ENCODE data around the gene COBL. TPM values are rescaled to one million over a fixed set of nuclear protein-coding genes. Genes with fewer than 3 reads are reported as not detected.

COBL gene
- total RNA-seq, 1 experiment from 2014 or later: 52.3 TPM

- Mint-ChIP-seq H3K4me3 (no peak overlapping the region), H3K27ac (no peak overlapping the region), H3K36me3 (ENCODE audit: insufficient read depth in 1 of 3, low read depth in 3 of 3) (no peaks in the 10 kb centered on the region; a peak in 1 of 7 replicates), H3K9me3 (no peaks in the 10 kb centered on the region), H3K4me1 (peaks cover 23 to 25% of the 10 kb centered on the region in 2 experiments), H3K27me3 (ENCODE audit: low read depth) (no peaks in the 10 kb centered on the region)
- H3K9ac ChIP-seq (ENCODE audit: extremely low read depth, insufficient read length, low read length): no peak overlapping the region
- no peak overlapping the region for H3K14ac ChIP-seq (ENCODE audit: insufficient read depth, low read length)
- no peaks in the 10 kb centered on the region for H3K27me3 ChIP-seq (ENCODE audit: insufficient read depth, low read length)
- no peak overlapping the region for H4K91ac ChIP-seq (ENCODE audit: insufficient read length, low read depth, low read length)
- H2AFZ ChIP-seq (ENCODE audit: low read length): no peak overlapping the region
- H3K4me2 ChIP-seq (ENCODE audit: insufficient read depth, insufficient read length, low read length): no peak overlapping the region
- H3K79me1 ChIP-seq (ENCODE audit: insufficient read depth, low read depth, low read length, poor library complexity, severe bottlenecking): no peaks in the 10 kb centered on the region
- H3K23ac ChIP-seq (ENCODE audit: insufficient read length, low read depth, low read length): no peak overlapping the region
- H4K5ac ChIP-seq (ENCODE audit: insufficient read length, low read depth, low read length): no peak overlapping the region
- H2BK12ac ChIP-seq (ENCODE audit: insufficient read length, low read depth, low read length): no peak overlapping the region
- no peaks in the 10 kb centered on the region for H3K79me2 ChIP-seq (ENCODE audit: insufficient read depth, low read length)
- H3K27ac ChIP-seq (ENCODE audit: insufficient read length, low read depth, low read length): no peak overlapping the region
- H3K9me3 ChIP-seq (ENCODE audit: control insufficient read depth, low read depth, low read length): no peaks in the 10 kb centered on the region
- no peak overlapping the region for H4K8ac ChIP-seq (replicated peaks; ENCODE audit: insufficient read length, low read depth, low read length)
- H4K20me1 ChIP-seq (ENCODE audit: control insufficient read depth, insufficient read depth, insufficient read length): no peaks in the 10 kb centered on the region
- WGBS (ENCODE audit: extremely low coverage, insufficient read length, low lambda C conversion rate): no CpG with 5 or more reads among the region's 9 CpGs
- no peak overlapping the region for H3K4ac ChIP-seq (ENCODE audit: low read depth, low read length)
- TF ChIP-seq CTCF (conservative IDR thresholded peaks at IDR 0.05): peak; percentile 99
- H3K23me2 ChIP-seq (ENCODE audit: insufficient read length, low read depth, low read length, poor library complexity, severe bottlenecking): no peaks in the 10 kb centered on the region
- H3K56ac ChIP-seq (ENCODE audit: insufficient read length, low read depth, low read length): no peak overlapping the region
- no peak overlapping the region for H2AK5ac ChIP-seq (ENCODE audit: insufficient read length, low read length)
- H3K18ac ChIP-seq (ENCODE audit: insufficient read length, low read depth, low read length): no peak overlapping the region
- H3K4me1 ChIP-seq (ENCODE audit: insufficient read depth, low read length): peaks cover 3% of the 10 kb centered on the region
- no peak overlapping the region for H2BK20ac ChIP-seq (ENCODE audit: low read depth, low read length, poor library complexity, severe bottlenecking)
- H3T11ph ChIP-seq (ENCODE audit: low read length): no peak overlapping the region
- H2BK120ac ChIP-seq (ENCODE audit: low read depth, low read length, poor library complexity, severe bottlenecking): no peak overlapping the region
- H2BK5ac ChIP-seq (ENCODE audit: insufficient read length, low read length): no peak overlapping the region
- DNase-seq: peak; percentile 80
- no peak overlapping the region for H2BK15ac ChIP-seq (ENCODE audit: low read depth, low read length)
Observed at GRCh38 chr7:51160990-51161615, 155.5 kb downstream of the COBL start.

All from H9 (cell line).